ENCODE data around the gene DPP6. TPM values are rescaled to one million over a fixed set of nuclear protein-coding genes. Genes with fewer than 3 reads are reported as not detected.

The DPP6 gene
- total and polyA plus RNA-seq, 9 donors = 0.22 to 3.9 (median 1.3) TPM; not detected in 1

DNA sequence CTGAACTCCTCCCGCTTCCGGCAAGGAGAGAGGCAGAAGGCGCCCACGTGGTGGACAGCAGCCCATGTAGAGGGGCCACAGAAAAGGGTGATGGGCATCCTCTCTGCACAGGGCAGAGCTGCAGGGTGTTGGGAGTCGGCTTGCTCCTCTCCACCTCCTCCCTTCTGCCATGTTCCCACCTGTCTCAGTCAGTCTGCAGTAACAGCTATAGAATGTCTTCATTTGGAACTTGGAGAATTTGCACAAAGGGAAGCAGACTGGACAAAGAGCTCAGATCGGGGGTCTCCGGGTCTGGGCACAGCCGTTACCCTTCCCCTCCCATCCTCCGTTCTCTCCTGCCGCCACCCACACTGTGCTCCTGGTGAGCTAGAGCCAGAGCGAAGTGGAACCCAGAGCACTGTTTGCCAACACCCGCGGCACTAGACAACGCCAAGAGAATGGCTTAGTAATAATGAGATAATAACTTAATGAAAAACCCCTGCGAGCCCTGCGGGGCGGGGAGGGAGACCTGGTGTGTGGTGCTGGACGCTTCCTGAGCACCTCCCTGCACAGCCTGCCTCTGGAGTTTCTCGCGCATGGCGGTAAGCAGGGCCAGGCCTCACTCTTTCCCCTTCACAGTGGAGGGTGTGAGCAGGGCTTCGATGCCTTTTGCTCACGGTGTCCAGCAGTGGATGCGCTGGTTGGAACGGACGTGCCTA, 696.0 kb downstream of the DPP6 start:
- no peak overlapping the region for H3K4me3 ChIP-seq
- no peak for TF ChIP-seq EP300 (IDR thresholded peaks at IDR 0.05)
- TF ChIP-seq, protein P1, sequence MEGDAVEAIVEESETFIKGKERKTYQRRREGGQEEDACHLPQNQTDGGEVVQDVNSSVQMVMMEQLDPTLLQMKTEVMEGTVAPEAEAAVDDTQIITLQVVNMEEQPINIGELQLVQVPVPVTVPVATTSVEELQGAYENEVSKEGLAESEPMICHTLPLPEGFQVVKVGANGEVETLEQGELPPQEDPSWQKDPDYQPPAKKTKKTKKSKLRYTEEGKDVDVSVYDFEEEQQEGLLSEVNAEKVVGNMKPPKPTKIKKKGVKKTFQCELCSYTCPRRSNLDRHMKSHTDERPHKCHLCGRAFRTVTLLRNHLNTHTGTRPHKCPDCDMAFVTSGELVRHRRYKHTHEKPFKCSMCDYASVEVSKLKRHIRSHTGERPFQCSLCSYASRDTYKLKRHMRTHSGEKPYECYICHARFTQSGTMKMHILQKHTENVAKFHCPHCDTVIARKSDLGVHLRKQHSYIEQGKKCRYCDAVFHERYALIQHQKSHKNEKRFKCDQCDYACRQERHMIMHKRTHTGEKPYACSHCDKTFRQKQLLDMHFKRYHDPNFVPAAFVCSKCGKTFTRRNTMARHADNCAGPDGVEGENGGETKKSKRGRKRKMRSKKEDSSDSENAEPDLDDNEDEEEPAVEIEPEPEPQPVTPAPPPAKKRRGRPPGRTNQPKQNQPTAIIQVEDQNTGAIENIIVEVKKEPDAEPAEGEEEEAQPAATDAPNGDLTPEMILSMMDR (IDR thresholded peaks at IDR 0.05) = no peak
- no peak for TF ChIP-seq POLR2A (IDR thresholded peaks at IDR 0.05)
- intact Hi-C loops (cut with DNase I) = no loop called here
- no peak overlapping the region for H3K27ac ChIP-seq
- H3K36me3 ChIP-seq = no peaks in the 10 kb centered on the region
- DNase-seq = no peak
- H3K4me1 ChIP-seq (ENCODE audit: insufficient read depth) = no peaks in the 10 kb centered on the region
- no peaks in the 10 kb centered on the region for H3K27me3 ChIP-seq
- 85 to 88% (median 87%) methylated on average over 26 of the region's 26 CpGs for WGBS, 3 donors
- H3K9me3 ChIP-seq = no peaks in the 10 kb centered on the region

DNA sequence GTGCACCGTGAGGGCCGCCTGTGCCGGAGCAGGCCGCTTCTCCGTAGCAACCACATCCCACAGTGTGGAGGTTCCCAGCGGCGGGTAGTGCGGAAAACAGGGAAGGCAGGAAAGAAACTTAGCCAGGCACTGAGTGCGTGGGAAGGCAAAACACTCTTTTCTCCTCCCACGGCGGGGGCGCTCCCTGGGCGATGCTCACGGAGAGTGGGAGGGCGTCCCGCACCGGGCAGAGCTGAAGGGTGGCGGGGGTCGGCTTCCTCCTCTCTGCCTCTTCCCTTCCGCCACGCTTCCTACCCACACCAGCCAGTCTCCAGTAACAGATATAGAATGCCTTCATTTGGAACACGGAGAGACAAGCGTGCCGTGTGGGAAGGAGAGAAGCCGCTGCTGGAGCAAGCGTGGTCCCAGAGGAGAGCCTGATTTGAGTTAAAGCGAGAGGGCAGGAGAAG, 698.2 kb downstream of the DPP6 start:
- TF ChIP-seq EP300 (IDR thresholded peaks at IDR 0.05) (no peak), POLR2A (IDR thresholded peaks at IDR 0.05) (no peak)
- TF ChIP-seq, protein P1 (IDR thresholded peaks at IDR 0.05) = no peak
- 80 to 86% (median 81%) methylated on average over 27 of the region's 27 CpGs for WGBS, 3 donors
- no peaks in the 10 kb centered on the region for H3K4me1 ChIP-seq (ENCODE audit: insufficient read depth)
- H3K4me3 ChIP-seq = no peak overlapping the region
- DNase-seq = no peak
- no peaks in the 10 kb centered on the region for H3K27me3 ChIP-seq
- H3K9me3 ChIP-seq = no peaks in the 10 kb centered on the region
- no peaks in the 10 kb centered on the region for H3K36me3 ChIP-seq
- H3K27ac ChIP-seq = no peak overlapping the region
- intact Hi-C loops (cut with DNase I) = no loop called here

DNA sequence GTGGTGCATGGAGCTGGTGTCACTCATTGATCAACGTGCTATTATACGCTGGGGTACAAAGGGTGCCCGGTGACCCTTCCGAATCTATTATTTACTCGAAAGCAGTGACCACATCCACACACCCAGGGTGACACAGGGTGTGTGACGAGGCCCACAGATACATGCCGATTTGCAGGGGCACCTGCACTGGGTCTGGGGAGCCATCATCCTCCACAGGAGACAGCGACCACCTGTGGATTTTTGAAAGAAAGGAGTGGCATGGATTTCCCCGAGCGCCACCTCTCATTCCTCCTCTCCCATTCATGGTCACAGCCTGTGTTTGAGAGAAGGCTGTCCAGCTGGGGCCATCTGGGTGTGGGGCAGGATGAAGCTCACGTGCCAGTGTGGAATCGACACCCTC, 701.0 kb downstream of the DPP6 start:
- 85 to 89% (median 88%) methylated on average over 12 of the region's 12 CpGs for WGBS, 3 donors
- TF ChIP-seq POLR2A (IDR thresholded peaks at IDR 0.05) = no peak
- no peak for TF ChIP-seq EP300 (IDR thresholded peaks at IDR 0.05)
- TF ChIP-seq, protein P1 (IDR thresholded peaks at IDR 0.05) = no peak
- H3K4me1 ChIP-seq (ENCODE audit: insufficient read depth) = no peaks in the 10 kb centered on the region

DNA sequence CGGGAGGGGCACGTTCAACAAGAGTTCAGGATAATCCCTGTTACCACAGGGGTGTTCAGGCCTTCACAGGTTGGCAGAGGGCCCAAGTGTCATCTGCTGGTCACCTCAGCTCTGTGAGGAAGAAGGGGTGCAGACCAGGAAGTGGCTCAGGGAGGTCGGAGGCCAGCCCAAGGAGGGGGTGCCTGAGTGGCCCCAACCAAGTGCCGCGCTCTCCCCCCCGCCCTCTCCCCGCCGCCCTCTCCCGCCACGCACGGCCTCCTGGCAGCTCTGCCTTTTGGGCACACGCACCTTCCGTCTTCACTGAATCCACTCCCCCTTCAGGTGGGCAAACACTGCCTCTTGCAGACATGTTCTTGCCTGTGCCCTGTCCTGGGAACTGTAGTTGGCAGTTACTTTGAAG, 705.6 kb downstream of the DPP6 start:
- TF ChIP-seq EP300 (IDR thresholded peaks at IDR 0.05) (no peak), POLR2A (IDR thresholded peaks at IDR 0.05) (no peak)
- TF ChIP-seq, protein P1 (IDR thresholded peaks at IDR 0.05) = no peak
- no peaks in the 10 kb centered on the region for H3K9me3 ChIP-seq
- H3K27ac ChIP-seq = no peak overlapping the region
- no peaks in the 10 kb centered on the region for H3K4me1 ChIP-seq (ENCODE audit: insufficient read depth)
- intact Hi-C loops (cut with DNase I) = no loop called here
- DNase-seq = no peak
- H3K27me3 ChIP-seq = no peaks in the 10 kb centered on the region
- no peaks in the 10 kb centered on the region for H3K36me3 ChIP-seq
- 90 to 95% (median 91%) methylated on average over 13 of the region's 13 CpGs for whole genome bisulfite sequencing, 3 donors
- H3K4me3 ChIP-seq = no peak overlapping the region

More for the DNA sequence above, 701.0 kb downstream of the DPP6 start:
- no peak overlapping the region for H3K27ac ChIP-seq
- H3K9me3 ChIP-seq = no peaks in the 10 kb centered on the region
- DNase-seq = no peak
- H3K4me3 ChIP-seq = no peak overlapping the region
- no peaks in the 10 kb centered on the region for H3K27me3 ChIP-seq
- H3K36me3 ChIP-seq = no peaks in the 10 kb centered on the region
- intact Hi-C loops (cut with DNase I) = no loop called here

Data from ovary (tissue), 9 donors.